ENCODE data around the gene OSBPL6. TPM values are rescaled to one million over a fixed set of nuclear protein-coding genes. Genes with fewer than 3 reads are reported as not detected.

Gene OSBPL6
- total RNA-seq, 4 donors from 2014 or later = 19.1 to 31.4 (median 21.6) TPM

DNA sequence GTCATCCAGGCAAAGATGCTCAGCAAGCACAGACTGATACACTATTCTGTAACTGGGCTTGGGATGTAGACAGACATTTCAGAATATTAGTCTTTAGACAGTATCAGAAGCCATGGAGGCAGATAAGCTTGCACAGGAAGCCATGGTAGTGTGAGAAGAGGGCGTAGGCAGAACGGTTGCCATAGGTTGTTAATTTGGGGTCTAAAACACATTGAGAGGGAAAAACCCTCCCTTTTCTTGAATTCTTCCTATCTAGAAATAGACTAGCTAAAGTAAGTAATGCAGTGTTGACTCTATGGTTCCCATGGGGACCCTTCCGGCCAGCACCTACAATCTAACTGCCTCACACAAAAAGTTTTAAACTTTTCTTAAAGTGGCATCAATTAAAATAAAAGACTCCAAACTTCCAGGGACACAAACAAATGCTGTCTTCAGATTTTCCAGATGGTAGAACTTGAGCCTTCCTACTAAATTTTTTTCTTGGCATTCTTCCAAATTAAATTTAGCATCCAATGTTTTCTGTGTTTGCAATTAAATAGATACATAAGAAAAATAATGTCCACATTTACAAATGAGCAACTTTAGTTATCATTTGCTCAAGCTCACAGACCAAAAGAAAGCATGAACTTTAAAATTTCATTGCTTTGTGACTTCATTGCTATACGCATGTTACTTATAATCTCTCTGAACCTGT is 254.8 kb downstream of the OSBPL6 start:
- TF ChIP-seq CTCF (IDR thresholded peaks at IDR 0.05) (no peak), POLR2A (IDR thresholded peaks at IDR 0.05) (no peak)
- no peak overlapping the region for H3K4me3 ChIP-seq (ENCODE audit: low read depth, poor library complexity, severe bottlenecking)
- intact Hi-C loops (cut with DNase I; ENCODE audit: low total_unique reads) = no loop called here
- 65 to 75% methylated on average over 4 of the region's 4 CpGs for WGBS, 2 donors
- DNase-seq (ENCODE audit: low spot score in 2 of 2) = no peak

DNA sequence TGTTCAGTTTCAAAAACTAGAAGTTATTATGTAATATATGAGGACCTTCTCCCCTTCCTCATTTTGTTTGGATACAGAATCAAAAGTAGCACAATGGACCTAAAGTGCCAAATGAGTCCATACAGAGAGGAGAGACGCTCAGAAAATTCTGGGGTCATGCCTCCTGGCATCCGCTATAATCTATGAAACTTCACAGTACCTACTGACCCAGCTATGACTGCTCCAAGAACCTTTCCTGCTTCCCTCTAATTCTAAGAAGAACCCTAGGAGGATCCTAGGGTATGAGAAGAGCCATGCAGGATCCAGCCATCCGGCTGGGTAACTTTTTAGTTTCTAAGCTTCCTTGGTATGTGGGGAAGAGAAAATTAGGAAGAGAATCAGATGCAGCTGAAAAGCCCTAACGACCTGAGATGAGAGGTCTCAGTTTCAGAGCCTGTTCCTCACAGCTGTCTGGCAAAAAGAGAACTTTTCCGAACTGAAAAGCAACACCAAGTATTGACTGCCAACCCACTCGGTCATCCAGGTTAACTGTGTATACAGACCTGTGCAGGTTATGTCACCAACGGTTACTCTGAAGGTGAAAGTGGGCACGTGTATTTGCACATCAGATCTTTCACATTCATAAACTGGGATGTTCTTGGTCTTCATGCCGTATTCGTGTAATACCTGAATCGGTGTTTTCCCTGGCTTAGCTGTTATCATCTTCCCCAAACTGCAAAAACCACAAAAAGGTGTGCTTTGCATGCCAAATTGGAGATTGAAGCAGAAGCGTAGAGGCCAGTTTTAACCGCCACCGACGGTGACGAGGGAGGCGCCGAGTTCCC is 255.6 kb downstream of the OSBPL6 start:
- peak overlapping the region; percentile 82 for H3K4me3 ChIP-seq (ENCODE audit: low read depth, poor library complexity, severe bottlenecking)
- DNase-seq (ENCODE audit: low spot score in 2 of 2) = no peak
- no peak for TF ChIP-seq POLR2A (IDR thresholded peaks at IDR 0.05)
- TF ChIP-seq CTCF (IDR thresholded peaks at IDR 0.05) = no peak
- WGBS, 2 donors = 6 to 7% methylated on average over 18 of the region's 18 CpGs
- intact Hi-C loops (cut with DNase I; ENCODE audit: low total_unique reads) = no loop called here

DNA sequence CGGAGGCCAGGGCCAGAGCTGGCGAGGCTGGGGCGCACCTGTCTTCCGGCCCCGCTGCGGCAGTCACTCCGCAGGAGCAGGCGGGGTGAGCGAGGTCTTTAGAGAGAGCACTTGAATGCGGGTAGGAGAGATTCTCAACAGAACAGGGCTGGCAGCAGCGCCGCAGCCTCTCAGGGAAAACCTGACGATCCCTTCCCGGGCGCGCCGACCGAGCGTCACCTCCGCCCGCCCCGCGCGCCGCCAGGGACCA is 256.1 kb downstream of the OSBPL6 start:
- no peak for DNase-seq (ENCODE audit: low spot score in 2 of 2)
- TF ChIP-seq POLR2A (IDR thresholded peaks at IDR 0.05) (no peak), CTCF (IDR thresholded peaks at IDR 0.05) (no peak)

DNA sequence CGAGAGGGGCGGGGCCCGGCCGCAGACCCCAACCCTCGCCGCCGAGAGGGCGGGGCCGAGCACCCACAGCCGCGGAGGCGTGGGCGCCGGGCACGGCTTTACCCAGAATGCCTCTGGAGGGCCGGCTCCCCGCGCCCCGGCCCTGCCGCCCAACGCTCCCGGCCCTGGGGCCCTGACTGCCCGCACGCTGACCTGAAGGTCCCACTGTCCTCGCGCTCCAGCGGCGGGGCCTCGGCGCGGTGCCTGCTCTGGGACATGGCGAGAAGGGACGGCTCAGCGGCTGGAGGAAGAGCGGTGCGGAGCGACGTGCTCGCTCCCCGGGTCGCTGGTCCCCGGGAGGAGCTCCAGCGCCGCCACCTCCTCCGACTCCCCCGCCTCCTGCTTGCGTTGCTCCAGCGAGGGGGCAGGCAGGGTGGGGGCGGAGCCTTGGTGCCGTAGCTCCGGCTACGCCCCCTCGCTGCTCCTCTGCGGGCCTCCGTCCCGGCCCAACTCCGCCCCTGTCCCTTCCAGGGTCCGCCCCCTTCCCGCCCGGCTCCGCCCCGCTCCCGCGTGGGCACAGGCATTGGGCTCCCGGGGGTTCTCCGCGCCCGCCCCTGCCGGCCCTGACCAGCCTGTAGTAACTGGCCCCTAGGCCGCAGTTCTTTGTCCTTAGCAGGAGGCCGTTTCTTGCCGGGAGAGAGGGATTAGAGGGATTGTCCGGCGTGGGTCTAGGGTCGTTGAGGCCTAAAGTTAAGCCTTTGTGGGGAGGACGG is 256.6 kb downstream of the OSBPL6 start, which contains the start of the genes PJVK and PRKRA:
PJVK (plus strand) TSS at position 605 of the 752 bp plus-strand sequence. CDS start 2,032 bp downstream, outside the sequence.
PRKRA (minus strand) TSS at position 402 of the 752 bp plus-strand sequence; CDS start at position 257, 145 bp downstream.
- H3K4me3 ChIP-seq (ENCODE audit: low read depth, poor library complexity, severe bottlenecking) = peak within 1 kb of the TSS; percentile 82
- peak in 1 of 2 donors; percentile 61 for TF ChIP-seq POLR2A (IDR thresholded peaks at IDR 0.05)
- peak in 1 of 3 donors; percentile 31 for TF ChIP-seq CTCF (IDR thresholded peaks at IDR 0.05)
- intact Hi-C loops (cut with DNase I; ENCODE audit: low total_unique reads) = no loop called here
- WGBS, 2 donors = 2% methylated on average over 31 to 37 of the region's 76 CpGs
- peak; percentile 96 to 99 for DNase-seq (ENCODE audit: low spot score in 2 of 2)

More for the DNA sequence above, 256.1 kb downstream of the OSBPL6 start:
- intact Hi-C loops (cut with DNase I; ENCODE audit: low total_unique reads) = no loop called here
- WGBS, 2 donors = 0% methylated on average over 8 to 10 of the region's 25 CpGs
- H3K4me3 ChIP-seq (ENCODE audit: low read depth, poor library complexity, severe bottlenecking) = peak overlapping the region; percentile 82

DNA sequence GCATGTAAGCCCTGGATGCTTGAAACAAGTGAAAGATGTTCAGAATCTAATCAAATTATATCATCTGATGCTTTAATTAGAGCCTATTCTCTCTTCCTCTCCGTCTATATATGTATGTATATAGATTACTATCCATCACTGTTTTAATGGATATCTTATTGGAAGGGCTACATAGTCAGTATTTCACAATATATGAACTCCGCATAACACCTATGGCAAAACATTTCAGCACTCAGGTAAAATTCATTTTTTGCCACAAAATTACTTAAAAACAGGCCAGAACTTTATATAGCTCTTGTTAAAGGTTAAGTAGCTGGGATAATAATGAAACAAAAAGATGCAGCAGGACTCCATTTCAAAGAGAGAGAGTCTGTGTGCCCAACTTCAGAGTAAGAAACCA is 258.0 kb downstream of the OSBPL6 start:
- no peak for DNase-seq (ENCODE audit: low spot score in 2 of 2)
- intact Hi-C loops (cut with DNase I; ENCODE audit: low total_unique reads) = no loop called here
- no peak overlapping the region for H3K4me3 ChIP-seq (ENCODE audit: low read depth, poor library complexity, severe bottlenecking)
- WGBS, 2 donors = 95 to 96% methylated on average over 2 of the region's 2 CpGs
- no peak for TF ChIP-seq POLR2A (IDR thresholded peaks at IDR 0.05)
- no peak for TF ChIP-seq CTCF (IDR thresholded peaks at IDR 0.05)

Other genes starting within 250 kb of the OSBPL6 start
- gene PDE11A, start 121.7 kb upstream of the OSBPL6 start, total RNA-seq = 1 to 10 TPM in 1 of 4 donors, under 1 TPM in 3; 0.11 to 1.2 (median 0.26) TPM
- 1 to 10 TPM; 4.8 to 9.0 (median 8.4) TPM for gene RBM45, start 82.1 kb upstream of the OSBPL6 start, total RNA-seq

All from lower leg skin (tissue), 4 donors.